HCT116 (cell line): Measurements from ENCODE around the gene UTP20. TPM values are rescaled to one million over a fixed set of nuclear protein-coding genes. Genes with fewer than 3 reads are reported as not detected.

Source experiments
- ATAC-seq: fragments of 200-7000 bp; cut with Tn5 transposase; 2 replicates; pipeline ENCODE4 v1.9.1; 2020; ENCODE audit warnings: mild to moderate bottlenecking, moderate library complexity
- BruUV-seq: library from RNA; stranded (reverse); fragments of 400-500 nt; replicated peaks from 2 replicates; lab custom pipeline; 2021; lab: Mats Ljungman, UMichigan
- CTCF ChIA-PET: fragments of 300-600 bp; sonication (Branson Sonifier 250); formaldehyde crosslinking; loops from one replicate; lab custom pipeline; 2021; ENCODE audit warnings: antibody characterized with exemption; lab: Charles Lee
- POLR2A ChIA-PET: fragments of 300-600, 350-600 bp; sonication (Branson Sonifier 250); formaldehyde crosslinking; loops from one replicate; lab custom pipeline; 2021; ENCODE audit warnings: antibody characterized with exemption; lab: Charles Lee
- RAD21 ChIA-PET, 2 experiments: fragments of 300-600 bp; sonication (Branson Sonifier 250); formaldehyde crosslinking; loops; one replicate each; lab custom pipeline; 2023; ENCODE audit warnings: low total read pairs in 2 of 2; ENCODE audit not compliant: uncharacterized antibody in 2 of 2, unreplicated experiment in 2 of 2, low non-redundant PET in 1 of 2; lab: Charles Lee
- DNase-seq: peaks from one replicate; pipeline ENCODE4 v3.0.0-alpha.2; 2010; ENCODE audit warnings: low read depth, low spot score
- H2AFZ ChIP-seq: fragments of 200-600 bp; shearing (Covaris generic), sonication (generic); 2 replicates; pipeline ENCODE4 v1.6.1; 2017; ENCODE audit warnings: low read depth, mixed run types, mixed read lengths, antibody characterized with exemption, low read length; ENCODE audit not compliant: poor library complexity, severe bottlenecking
- H3K27ac ChIP-seq: 2 replicates; pipeline ENCODE4 v1.5.1; 2012; ENCODE audit warnings: low read depth, low read length
- H3K27me3 ChIP-seq: fragments of 200-600 bp; sonication (generic); 2 replicates; pipeline ENCODE4 v1.6.1; 2016; ENCODE audit warnings: mixed run types, low read length, mixed read lengths; ENCODE audit not compliant: insufficient read depth
- H3K36me3 ChIP-seq, 2 experiments: fragments of 200-500 bp in 1 of 2; fragments of 200-600 bp in 1 of 2; sonication (Bioruptor generic) in 1 of 2; sonication (generic) in 1 of 2; 2 replicates each; pipeline versions ENCODE4 v1.5.1 to v1.6.1; 2014 to 2016; ENCODE audit warnings: low read length in 2 of 2, inconsistent platforms in 1 of 2, mixed read lengths in 1 of 2, mixed run types in 1 of 2; ENCODE audit not compliant: insufficient read depth in 2 of 2, control insufficient read depth in 1 of 2
- H3K4me1 ChIP-seq, 2 experiments: fragments of 200-600 bp in 1 of 2; sonication (generic) in 1 of 2; 2 replicates each; pipeline versions ENCODE4 v1.5.1 to v1.6.1; 2012 to 2017; ENCODE audit warnings: low read length in 2 of 2, inconsistent platforms in 1 of 2, mild to moderate bottlenecking in 1 of 2, mixed read lengths in 1 of 2, mixed run types in 1 of 2, moderate library complexity in 1 of 2; ENCODE audit not compliant: insufficient read depth in 2 of 2, control insufficient read depth in 1 of 2
- H3K4me2 ChIP-seq: fragments of 200-600 bp; sonication (generic); 2 replicates; pipeline ENCODE4 v1.6.1; 2017; ENCODE audit warnings: mixed run types, low read length, mixed read lengths
- H3K4me3 ChIP-seq, 2 experiments: fragments of 200-600 bp in 1 of 2; sonication (generic) in 1 of 2; replicated peaks in 1 of 2; 2 replicates each; pipeline ENCODE4 v1.5.1; 2011 to 2016; ENCODE audit warnings: low read length in 2 of 2, control low read depth in 1 of 2, low read depth in 1 of 2, mild to moderate bottlenecking in 1 of 2, mixed read lengths in 1 of 2, mixed run types in 1 of 2
- H3K79me2 ChIP-seq: fragments of 200-600 bp; sonication (generic); 2 replicates; pipeline ENCODE4 v1.6.1; 2017; ENCODE audit warnings: mild to moderate bottlenecking, mixed run types, low read length, moderate library complexity, mixed read lengths; ENCODE audit not compliant: insufficient read depth
- H3K9ac ChIP-seq: fragments of 200-600 bp; sonication (generic); 2 replicates; pipeline ENCODE4 v1.6.1; 2016; ENCODE audit warnings: low read length, mixed read lengths
- H3K9me2 ChIP-seq: fragments of 200-600 bp; sonication (generic), shearing (Covaris generic); 2 replicates; pipeline ENCODE4 v1.6.1; 2017; ENCODE audit warnings: mixed run types, mild to moderate bottlenecking, moderate library complexity; ENCODE audit not compliant: insufficient read depth
- H3K9me3 ChIP-seq, 2 experiments: fragments of 200-500 bp in 1 of 2; fragments of 200-600 bp in 1 of 2; sonication (Bioruptor generic) in 1 of 2; sonication (generic) in 1 of 2; 2 replicates each; pipeline ENCODE4 v1.6.1; 2014 to 2017; ENCODE audit warnings: low read length in 2 of 2, mixed read lengths in 2 of 2, inconsistent platforms in 1 of 2, low read depth in 1 of 2, mild to moderate bottlenecking in 1 of 2, mixed run types in 1 of 2, moderate library complexity in 1 of 2; ENCODE audit not compliant: control insufficient read depth in 1 of 2, insufficient read depth in 1 of 2
- H4K20me1 ChIP-seq: fragments of 200-600 bp; sonication (generic), shearing (Covaris generic); 2 replicates; pipeline ENCODE4 v1.6.1; 2017; ENCODE audit warnings: mixed run types, mild to moderate bottlenecking, moderate library complexity; ENCODE audit not compliant: insufficient read depth
- CBX3 ChIP-seq: IDR thresholded peaks from 2 replicates; pipeline ENCODE4 v1.6.1; 2012; ENCODE audit warnings: low read depth
- CEBPB ChIP-seq: IDR thresholded peaks from 2 replicates; pipeline ENCODE4 v1.6.1; 2012; ENCODE audit warnings: low read depth
- EGR1 ChIP-seq: IDR thresholded peaks from 2 replicates; pipeline ENCODE4 v1.6.1; 2012; ENCODE audit warnings: low read depth
- ELF1 ChIP-seq: IDR thresholded peaks from 2 replicates; pipeline ENCODE4 v1.6.1; 2012; ENCODE audit warnings: low read depth, borderline replicate concordance
- EZH2 ChIP-seq: fragments of 200-600 bp; sonication (generic); IDR thresholded peaks from 2 replicates; pipeline ENCODE4 v1.6.1; 2017; ENCODE audit warnings: antibody characterized with exemption, mixed run types
- EZH2phosphoT487 ChIP-seq: fragments of 200-600 bp; IDR thresholded peaks from 2 replicates; pipeline ENCODE4 v1.6.1; 2018; ENCODE audit warnings: antibody characterized with exemption, borderline replicate concordance
- FOSL1 ChIP-seq: IDR thresholded peaks from 2 replicates; pipeline ENCODE4 v1.6.1; 2012; ENCODE audit warnings: low read depth
- JUND ChIP-seq: IDR thresholded peaks from 2 replicates; pipeline ENCODE4 v1.6.1; 2012
- POLR2A ChIP-seq: IDR thresholded peaks from 2 replicates; pipeline ENCODE4 v1.7.0; 2011; ENCODE audit warnings: borderline replicate concordance; ENCODE audit not compliant: insufficient read depth, insufficient read length; ENCODE audit errors: extremely low read depth
- SIN3A ChIP-seq: IDR thresholded peaks from 2 replicates; pipeline ENCODE4 v1.6.1; 2012; ENCODE audit warnings: low read depth
- SP1 ChIP-seq: IDR thresholded peaks from 2 replicates; pipeline ENCODE4 v1.6.1; 2012; ENCODE audit warnings: low read depth
- SRF ChIP-seq: IDR thresholded peaks from 2 replicates; pipeline ENCODE4 v1.6.1; 2012; ENCODE audit warnings: low read depth
- YY1 ChIP-seq: IDR thresholded peaks from 2 replicates; pipeline ENCODE4 v1.6.1; 2011; ENCODE audit warnings: low read length, low read depth, moderate library complexity, mild to moderate bottlenecking; ENCODE audit not compliant: insufficient replicate concordance; ENCODE audit errors: extremely low read depth
- ZBTB33 ChIP-seq: IDR thresholded peaks from 2 replicates; pipeline ENCODE4 v1.6.1; 2011; ENCODE audit warnings: mild to moderate bottlenecking, low read length, moderate library complexity; ENCODE audit not compliant: insufficient replicate concordance; ENCODE audit errors: extremely low read depth
- intact Hi-C: fragments of 100-400 bp; cut with micrococcal nuclease; formaldehyde crosslinking; loops from 2 replicates; pipeline ENCODE4 v1.10.0; 2022
- total RNA-seq: library from RNA; stranded (reverse); gene quantifications from one replicate; pipeline ENCODE4 v1.2.1, GENCODE V29; 2021; ENCODE audit not compliant: unreplicated experiment
- TF ChIP-seq, protein P1 (sequence below): IDR thresholded peaks from 2 replicates; pipeline ENCODE4 v1.6.1; 2012
- TF ChIP-seq, protein P2 (sequence below), 3 experiments: fragments of 200-600 bp in 1 of 3; sonication (generic) in 1 of 3; IDR thresholded peaks in 2 of 3; conservative IDR thresholded peaks in 1 of 3; 2 replicates each; pipeline ENCODE4 v1.5.1; 2012 to 2017; ENCODE audit warnings: low read depth in 2 of 3, low read length in 2 of 3, antibody characterized with exemption in 1 of 3, borderline replicate concordance in 1 of 3, control low read depth in 1 of 3, mild to moderate bottlenecking in 1 of 3, mixed read lengths in 1 of 3, mixed run types in 1 of 3, moderate library complexity in 1 of 3; ENCODE audit not compliant: insufficient read depth in 1 of 3

The UTP20 gene
- total RNA-seq, 1 experiment from 2014 or later: 19.3 TPM

DNA sequence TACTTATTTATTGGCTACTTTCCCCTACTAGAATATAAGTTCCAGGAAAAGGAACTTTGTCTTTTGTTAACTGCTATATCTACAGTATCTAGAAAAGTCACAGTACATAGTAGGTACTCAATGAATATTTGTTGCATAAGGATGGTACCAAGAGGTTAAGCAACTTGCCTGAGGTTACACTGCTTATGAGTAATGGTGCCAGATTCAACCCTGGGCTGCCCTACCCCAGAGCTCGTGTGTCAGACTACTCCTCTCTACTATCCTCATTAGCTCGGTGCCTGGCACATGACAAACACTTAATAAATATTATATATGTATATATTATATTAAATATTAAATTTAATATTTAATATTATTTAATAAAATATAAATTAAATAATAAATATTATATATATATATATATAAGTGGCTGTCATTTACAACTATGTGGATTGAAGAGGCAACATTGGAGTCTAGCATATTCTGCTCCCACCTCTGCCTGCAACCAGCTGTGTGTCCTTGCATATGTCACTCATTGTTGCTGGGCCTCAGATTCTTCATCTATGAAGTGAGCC, 25.4 kb downstream of the UTP20 start:
- H4K20me1 ChIP-seq: no peaks in the 10 kb centered on the region
- H3K79me2 ChIP-seq: no peaks in the 10 kb centered on the region
- no peaks in the 10 kb centered on the region for H3K9me2 ChIP-seq
- no TSS peak for BruUV-seq
- TF ChIP-seq CEBPB (no peak), CBX3 (no peak), YY1 (no peak), SRF (no peak), EGR1 (no peak), ELF1 (no peak), SP1 (no peak), EZH2 (no peak), POLR2A (no peak), FOSL1 (no peak), EZH2phosphoT487 (no peak), JUND (no peak), ZBTB33 (no peak), SIN3A (no peak)
- TF ChIP-seq, protein P1, sequence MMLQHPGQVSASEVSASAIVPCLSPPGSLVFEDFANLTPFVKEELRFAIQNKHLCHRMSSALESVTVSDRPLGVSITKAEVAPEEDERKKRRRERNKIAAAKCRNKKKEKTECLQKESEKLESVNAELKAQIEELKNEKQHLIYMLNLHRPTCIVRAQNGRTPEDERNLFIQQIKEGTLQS: no peak
- TF ChIP-seq, protein P2, sequence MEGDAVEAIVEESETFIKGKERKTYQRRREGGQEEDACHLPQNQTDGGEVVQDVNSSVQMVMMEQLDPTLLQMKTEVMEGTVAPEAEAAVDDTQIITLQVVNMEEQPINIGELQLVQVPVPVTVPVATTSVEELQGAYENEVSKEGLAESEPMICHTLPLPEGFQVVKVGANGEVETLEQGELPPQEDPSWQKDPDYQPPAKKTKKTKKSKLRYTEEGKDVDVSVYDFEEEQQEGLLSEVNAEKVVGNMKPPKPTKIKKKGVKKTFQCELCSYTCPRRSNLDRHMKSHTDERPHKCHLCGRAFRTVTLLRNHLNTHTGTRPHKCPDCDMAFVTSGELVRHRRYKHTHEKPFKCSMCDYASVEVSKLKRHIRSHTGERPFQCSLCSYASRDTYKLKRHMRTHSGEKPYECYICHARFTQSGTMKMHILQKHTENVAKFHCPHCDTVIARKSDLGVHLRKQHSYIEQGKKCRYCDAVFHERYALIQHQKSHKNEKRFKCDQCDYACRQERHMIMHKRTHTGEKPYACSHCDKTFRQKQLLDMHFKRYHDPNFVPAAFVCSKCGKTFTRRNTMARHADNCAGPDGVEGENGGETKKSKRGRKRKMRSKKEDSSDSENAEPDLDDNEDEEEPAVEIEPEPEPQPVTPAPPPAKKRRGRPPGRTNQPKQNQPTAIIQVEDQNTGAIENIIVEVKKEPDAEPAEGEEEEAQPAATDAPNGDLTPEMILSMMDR (IDR thresholded peaks at IDR 0.05 in 2 of 3, conservative IDR thresholded peaks at IDR 0.05 in 1 of 3; ENCODE audit: borderline replicate concordance in 1 of 3, insufficient read depth in 1 of 3, low read depth in 2 of 3, low read length in 2 of 3): no peak
- no peaks in the 10 kb centered on the region for H3K9me3 ChIP-seq
- H2AFZ ChIP-seq: no peak overlapping the region
- CTCF ChIA-PET: no interaction called here
- POLR2A ChIA-PET: no interaction called here
- H3K4me2 ChIP-seq: no peak overlapping the region
- H3K4me3 ChIP-seq: no peak overlapping the region
- peaks cover 24 to 50% of the 10 kb centered on the region in 2 experiments; a peak in 3 of 4 replicates for H3K36me3 ChIP-seq
- H3K9ac ChIP-seq: no peak overlapping the region
- no peak overlapping the region for H3K27ac ChIP-seq
- no peaks in the 10 kb centered on the region for H3K4me1 ChIP-seq
- H3K27me3 ChIP-seq: no peaks in the 10 kb centered on the region
- ATAC-seq (no peak), DNase-seq (no peak)
- intact Hi-C loops: no loop called here
- RAD21 ChIA-PET: no interaction called here
